Measurements from ENCODE around the gene UHRF1. TPM values are rescaled to one million over a fixed set of nuclear protein-coding genes. Genes with fewer than 3 reads are reported as not detected.

The UHRF1 gene
- total and polyA plus RNA-seq, 2 of the 13 experiments (the other 11 are each of a cell fraction or from before 2014, with no cell fraction given): 6.8 to 78.4 TPM

GRCh38 chr19:4972509-4973230 is 63.4 kb downstream of the UHRF1 start (continued):
- TF ChIP-seq, protein P1, sequence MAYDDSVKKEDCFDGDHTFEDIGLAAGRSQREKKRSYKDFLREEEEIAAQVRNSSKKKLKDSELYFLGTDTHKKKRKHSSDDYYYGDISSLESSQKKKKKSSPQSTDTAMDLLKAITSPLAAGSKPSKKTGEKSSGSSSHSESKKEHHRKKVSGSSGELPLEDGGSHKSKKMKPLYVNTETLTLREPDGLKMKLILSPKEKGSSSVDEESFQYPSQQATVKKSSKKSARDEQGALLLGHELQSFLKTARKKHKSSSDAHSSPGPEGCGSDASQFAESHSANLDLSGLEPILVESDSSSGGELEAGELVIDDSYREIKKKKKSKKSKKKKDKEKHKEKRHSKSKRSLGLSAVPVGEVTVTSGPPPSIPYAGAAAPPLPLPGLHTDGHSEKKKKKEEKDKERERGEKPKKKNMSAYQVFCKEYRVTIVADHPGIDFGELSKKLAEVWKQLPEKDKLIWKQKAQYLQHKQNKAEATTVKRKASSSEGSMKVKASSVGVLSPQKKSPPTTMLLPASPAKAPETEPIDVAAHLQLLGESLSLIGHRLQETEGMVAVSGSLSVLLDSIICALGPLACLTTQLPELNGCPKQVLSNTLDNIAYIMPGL (CRISPR knock-in tag; IDR thresholded peaks at IDR 0.05; ENCODE audit: borderline replicate concordance in 1 of 2, low read depth in 1 of 2): no peak
- TF ChIP-seq, protein P2, sequence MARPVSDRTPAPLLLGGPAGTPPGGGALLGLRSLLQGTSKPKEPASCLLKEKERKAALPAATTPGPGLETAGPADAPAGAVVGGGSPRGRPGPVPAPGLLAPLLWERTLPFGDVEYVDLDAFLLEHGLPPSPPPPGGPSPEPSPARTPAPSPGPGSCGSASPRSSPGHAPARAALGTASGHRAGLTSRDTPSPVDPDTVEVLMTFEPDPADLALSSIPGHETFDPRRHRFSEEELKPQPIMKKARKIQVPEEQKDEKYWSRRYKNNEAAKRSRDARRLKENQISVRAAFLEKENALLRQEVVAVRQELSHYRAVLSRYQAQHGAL (CRISPR knock-in tag; IDR thresholded peaks at IDR 0.05; ENCODE audit: not compliant biosample characterization): no peak
- TF ChIP-seq DZIP1 (CRISPR knock-in tag; IDR thresholded peaks at IDR 0.05) (no peak), KLF12 (CRISPR knock-in tag; IDR thresholded peaks at IDR 0.05; ENCODE audit: borderline replicate concordance) (no peak), ZBTB25 (CRISPR knock-in tag; IDR thresholded peaks at IDR 0.05) (no peak), ZNF784 (CRISPR knock-in tag; IDR thresholded peaks at IDR 0.05; ENCODE audit: borderline replicate concordance) (no peak), DNMT1 (CRISPR knock-in tag; IDR thresholded peaks at IDR 0.05) (no peak), ETV5 (CRISPR knock-in tag; IDR thresholded peaks at IDR 0.05; ENCODE audit: borderline replicate concordance) (peak; percentile 52; the same call in 1 of the 2 replicates), ZFY (CRISPR knock-in tag; IDR thresholded peaks at IDR 0.05) (no peak), ZNF709 (CRISPR knock-in tag; IDR thresholded peaks at IDR 0.05) (no peak), SYNCRIP (IDR thresholded peaks at IDR 0.05; ENCODE audit: insufficient read depth, low read depth, low read length) (no peak)
- TF ChIP-seq, protein P3, sequence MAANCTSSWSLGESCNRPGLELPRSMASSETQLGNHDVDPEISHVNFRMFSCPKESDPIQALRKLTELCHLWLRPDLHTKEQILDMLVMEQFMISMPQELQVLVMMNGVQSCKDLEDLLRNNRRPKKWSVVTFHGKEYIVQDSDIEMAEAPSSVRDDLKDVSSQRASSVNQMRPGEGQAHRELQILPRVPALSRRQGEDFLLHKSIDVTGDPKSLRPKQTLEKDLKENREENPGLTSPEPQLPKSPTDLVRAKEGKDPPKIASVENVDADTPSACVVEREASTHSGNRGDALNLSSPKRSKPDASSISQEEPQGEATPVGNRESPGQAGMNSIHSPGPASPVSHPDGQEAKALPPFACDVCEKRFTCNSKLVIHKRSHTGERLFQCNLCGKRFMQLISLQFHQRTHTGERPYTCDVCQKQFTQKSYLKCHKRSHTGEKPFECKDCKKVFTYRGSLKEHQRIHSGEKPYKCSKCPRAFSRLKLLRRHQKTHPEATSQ (CRISPR knock-in tag; IDR thresholded peaks at IDR 0.05; ENCODE audit: borderline replicate concordance): no peak
- TF ChIP-seq, protein P4, sequence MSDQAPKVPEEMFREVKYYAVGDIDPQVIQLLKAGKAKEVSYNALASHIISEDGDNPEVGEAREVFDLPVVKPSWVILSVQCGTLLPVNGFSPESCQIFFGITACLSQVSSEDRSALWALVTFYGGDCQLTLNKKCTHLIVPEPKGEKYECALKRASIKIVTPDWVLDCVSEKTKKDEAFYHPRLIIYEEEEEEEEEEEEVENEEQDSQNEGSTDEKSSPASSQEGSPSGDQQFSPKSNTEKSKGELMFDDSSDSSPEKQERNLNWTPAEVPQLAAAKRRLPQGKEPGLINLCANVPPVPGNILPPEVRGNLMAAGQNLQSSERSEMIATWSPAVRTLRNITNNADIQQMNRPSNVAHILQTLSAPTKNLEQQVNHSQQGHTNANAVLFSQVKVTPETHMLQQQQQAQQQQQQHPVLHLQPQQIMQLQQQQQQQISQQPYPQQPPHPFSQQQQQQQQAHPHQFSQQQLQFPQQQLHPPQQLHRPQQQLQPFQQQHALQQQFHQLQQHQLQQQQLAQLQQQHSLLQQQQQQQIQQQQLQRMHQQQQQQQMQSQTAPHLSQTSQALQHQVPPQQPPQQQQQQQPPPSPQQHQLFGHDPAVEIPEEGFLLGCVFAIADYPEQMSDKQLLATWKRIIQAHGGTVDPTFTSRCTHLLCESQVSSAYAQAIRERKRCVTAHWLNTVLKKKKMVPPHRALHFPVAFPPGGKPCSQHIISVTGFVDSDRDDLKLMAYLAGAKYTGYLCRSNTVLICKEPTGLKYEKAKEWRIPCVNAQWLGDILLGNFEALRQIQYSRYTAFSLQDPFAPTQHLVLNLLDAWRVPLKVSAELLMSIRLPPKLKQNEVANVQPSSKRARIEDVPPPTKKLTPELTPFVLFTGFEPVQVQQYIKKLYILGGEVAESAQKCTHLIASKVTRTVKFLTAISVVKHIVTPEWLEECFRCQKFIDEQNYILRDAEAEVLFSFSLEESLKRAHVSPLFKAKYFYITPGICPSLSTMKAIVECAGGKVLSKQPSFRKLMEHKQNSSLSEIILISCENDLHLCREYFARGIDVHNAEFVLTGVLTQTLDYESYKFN (CRISPR knock-in tag; conservative IDR thresholded peaks at IDR 0.05): peak; percentile 33; the same call in 1 of the 2 replicates
